Motor neuron (in vitro differentiated cells): ENCODE data around the gene DGKI. TPM values are rescaled to one million over a fixed set of nuclear protein-coding genes. Genes with fewer than 3 reads are reported as not detected.

Source experiments
- ATAC-seq, 8 experiments: fragments of 200-7000 bp; cut with Tn5 transposase; replicated peaks in 6 of 8; 2 replicates each; pipeline ENCODE4 v1.8.0; 2021; ENCODE audit warnings: mild to moderate bottlenecking in 8 of 8, moderate library complexity in 8 of 8
- H3K27ac ChIP-seq, 2 donors: fragments of 250-450 bp; sonication (Bioruptor Pico); 2 replicates each; pipeline ENCODE4 v1.9.0; 2021; ENCODE audit warnings: antibody characterized with exemption in 2 of 2, mild to moderate bottlenecking in 2 of 2, moderate library complexity in 1 of 2
- H3K4me1 ChIP-seq, 2 donors: fragments of 250-450 bp; sonication (Bioruptor Pico); replicated peaks in 1 of 2; 2 replicates each; pipeline ENCODE4 v1.6.1; 2021; ENCODE audit warnings: antibody characterized with exemption in 2 of 2, mild to moderate bottlenecking in 2 of 2, moderate library complexity in 1 of 2
- H3K4me3 ChIP-seq, 5 donors: fragments of 250-450 bp; sonication (Bioruptor Pico); 2 replicates each; pipeline ENCODE4 v1.9.0; 2021; ENCODE audit warnings: antibody characterized with exemption in 5 of 5, mild to moderate bottlenecking in 5 of 5, moderate library complexity in 4 of 5
- WGBS, 10 experiments: fragments of 450-650 bp; shearing (Covaris generic); methylation state at CpG; one replicate each; pipeline ENCODE4 v1.0.0; 2022; 5-methylcytosine and 5-hydroxymethylcytosine counted together
- in situ Hi-C, 9 experiments: fragments of 400-800 bp; cut with MboI; loops; one replicate each; pipeline ENCODE4 v1.15.0; 2021; ENCODE audit warnings: low sequenced_read_pairs in 9 of 9, low pct_unique_long_range_greater_than_20kb in 2 of 9; ENCODE audit not compliant: unreplicated experiment in 9 of 9
- total RNA-seq, 8 experiments: library from RNA; unstranded; fragments of 300-600 nt; gene quantifications; 2 replicates each; pipeline versions ENCODE4 v1.2.3 to v1.2.4, GENCODE V29; 2022

Gene DGKI
- total RNA-seq, 8 experiments from 2014 or later = 0.27 to 30.3 (median 10.4) TPM

- in situ Hi-C loops = no loop called here
- WGBS, 10 experiments = 67 to 83% (median 71%) methylated on average over 1 to 3 of the region's 3 CpGs; no CpG with 5 or more reads in 5 of the 10 experiments
- Histone ChIP-seq H3K4me1 (no peaks in the 10 kb centered on the region), H3K27ac (no peak overlapping the region), H3K4me3 (no peak overlapping the region)
- ATAC-seq = no peak
Measured at GRCh38 chr7:137635132-137635531, 211.6 kb downstream of the DGKI start.

DNA sequence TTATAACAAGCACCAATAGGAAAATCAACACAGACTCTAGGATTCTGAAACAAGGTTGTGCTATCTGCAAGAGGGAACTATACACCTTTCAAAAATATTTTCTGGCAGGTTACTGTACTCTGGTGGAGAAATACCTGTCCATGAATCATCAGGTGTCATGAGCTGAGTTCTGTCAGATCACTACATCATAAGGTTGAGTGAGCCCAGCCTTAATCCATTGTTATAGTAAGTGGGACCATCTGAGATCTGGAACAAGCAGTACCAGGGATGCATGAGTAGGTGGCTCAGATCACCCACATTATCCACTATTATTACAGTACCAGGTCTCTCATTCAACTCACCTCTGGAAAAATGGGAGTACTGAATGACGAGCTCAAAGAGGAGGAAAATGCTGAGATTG lies 212.4 kb downstream of the DGKI start:
- 75 to 100% methylated on average over 1 of the region's 1 CpG; no CpG with 5 or more reads in 8 of the 10 experiments for WGBS, 10 experiments
- Histone ChIP-seq H3K4me1 (no peaks in the 10 kb centered on the region), H3K27ac (no peak overlapping the region), H3K4me3 (no peak overlapping the region)
- no peak for ATAC-seq
- in situ Hi-C loops = no loop called here

DNA sequence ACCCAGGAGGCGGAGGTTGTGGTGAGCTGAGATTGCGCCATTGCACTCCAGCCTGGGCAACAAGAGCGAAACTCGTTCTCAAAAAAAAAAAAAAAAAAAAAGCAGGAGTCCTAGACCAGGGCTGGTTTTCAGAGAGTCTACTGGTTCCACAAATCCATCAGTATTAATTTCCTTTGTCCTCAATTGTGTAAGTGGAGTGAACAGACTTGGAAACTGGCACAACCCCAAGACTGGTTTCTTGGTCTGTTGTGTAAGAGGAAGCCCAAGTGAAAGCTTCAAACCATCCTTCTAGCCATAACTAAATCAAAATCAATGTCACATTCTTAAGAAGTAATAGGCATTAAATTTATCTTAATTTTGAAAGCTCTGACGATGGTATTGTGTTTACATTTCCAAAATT lies 213.6 kb downstream of the DGKI start:
- H3K27ac ChIP-seq = no peak overlapping the region
- in situ Hi-C loops = no loop called here
- H3K4me3 ChIP-seq = no peak overlapping the region
- no peak for ATAC-seq
- WGBS, 10 experiments = 0 to 100% (median 80%) methylated on average over 1 to 5 of the region's 5 CpGs; no CpG with 5 or more reads in 1 of the 10 experiments
- no peaks in the 10 kb centered on the region for H3K4me1 ChIP-seq

- in situ Hi-C loops = no loop called here
- ATAC-seq = peak in 1 of 8 experiments; percentile 11
- Histone ChIP-seq H3K27ac (no peak overlapping the region), H3K4me3 (no peak overlapping the region), H3K4me1 (no peaks in the 10 kb centered on the region)
- 33 to 100% (median 92%) methylated on average over 1 to 3 of the region's 3 CpGs; no CpG with 5 or more reads in 3 of the 10 experiments for WGBS, 10 experiments
Measured at GRCh38 chr7:137628216-137628615, 218.6 kb downstream of the DGKI start.

GRCh38 chr7:137626469-137627067 lies 220.2 kb downstream of the DGKI start:
- no peak overlapping the region for H3K4me3 ChIP-seq
- no peaks in the 10 kb centered on the region for H3K4me1 ChIP-seq
- WGBS, 10 experiments = 10 to 100% (median 26%) methylated on average over 1 to 8 of the region's 8 CpGs
- H3K27ac ChIP-seq = no peak overlapping the region
- peak in 6 of 8 experiments; percentile 32 to 92 (median 80) for ATAC-seq
- in situ Hi-C loops = no loop called here

DNA sequence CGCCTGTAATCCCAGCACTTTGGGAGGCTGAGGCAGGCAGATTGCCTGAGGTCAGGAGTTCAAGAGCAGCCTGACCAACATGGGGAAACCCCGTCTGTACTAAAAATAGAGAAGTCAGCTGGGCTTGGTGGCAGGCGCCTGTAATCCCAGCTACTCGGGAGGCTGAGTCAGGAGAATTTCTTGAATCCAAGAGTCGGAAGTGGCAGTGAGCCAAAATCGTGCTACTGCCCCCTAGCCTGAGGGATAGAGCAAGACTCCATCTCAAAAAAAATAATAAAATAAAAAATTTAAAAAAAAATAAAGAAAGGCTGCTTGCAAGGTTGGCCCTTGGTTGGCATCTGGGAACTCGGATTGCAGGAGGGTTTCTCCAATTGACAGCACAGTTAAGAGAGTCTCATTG lies 221.6 kb downstream of the DGKI start:
- no peak overlapping the region for H3K4me3 ChIP-seq
- ATAC-seq = peak in 1 of 8 experiments; percentile 21
- 40 to 100% (median 87%) methylated on average over 1 to 7 of the region's 7 CpGs for WGBS, 10 experiments
- no peak overlapping the region for H3K27ac ChIP-seq
- H3K4me1 ChIP-seq = no peaks in the 10 kb centered on the region
- in situ Hi-C loops = no loop called here

GRCh38 chr7:137619181-137619580 lies 227.6 kb downstream of the DGKI start:
- H3K4me1 ChIP-seq = no peaks in the 10 kb centered on the region
- ATAC-seq = no peak
- no peak overlapping the region for H3K4me3 ChIP-seq
- WGBS, 10 experiments = 57 to 100% (median 86%) methylated on average over 1 of the region's 1 CpG; no CpG with 5 or more reads in 3 of the 10 experiments
- no peak overlapping the region for H3K27ac ChIP-seq
- in situ Hi-C loops = loop anchor here in 1 of 9 experiments (25.0 kb wide), 1 partner anchor 393 kb away; the partner anchor contains the start of gene CREB3L2

DNA sequence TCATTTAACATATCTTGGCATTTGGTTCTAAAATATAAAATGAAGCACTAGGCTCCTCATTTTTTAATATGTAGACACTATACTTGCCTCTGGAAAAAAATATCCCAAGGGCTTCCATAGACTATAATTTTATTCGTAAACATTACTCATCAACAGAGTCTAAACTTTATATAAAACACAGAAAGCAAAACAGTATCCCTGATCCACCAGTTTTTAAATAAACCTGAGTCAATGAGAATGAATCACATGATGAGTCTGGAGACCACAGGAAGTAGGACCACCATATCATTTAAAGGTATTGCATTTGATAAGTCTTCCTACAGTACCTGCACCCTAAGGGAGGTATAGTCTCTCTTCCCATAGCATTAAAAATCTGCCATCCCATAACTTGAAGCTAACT lies 228.0 kb downstream of the DGKI start:
- 89 to 100% (median 100%) methylated on average over 1 of the region's 1 CpG; no CpG with 5 or more reads in 1 of the 10 experiments for WGBS, 10 experiments
- in situ Hi-C loops = loop anchor here in 1 of 9 experiments (25.0 kb wide), 1 partner anchor 394 kb away; the partner anchor contains the start of gene CREB3L2
- no peak overlapping the region for H3K4me3 ChIP-seq
- no peak for ATAC-seq
- H3K27ac ChIP-seq = no peak overlapping the region
- no peaks in the 10 kb centered on the region for H3K4me1 ChIP-seq

- H3K4me1 ChIP-seq = peaks cover 0 to 3% of the 10 kb centered on the region in 2 donors
- ATAC-seq = peak in 1 of 8 experiments; percentile 44
- WGBS, 10 experiments = 60 to 100% (median 87%) methylated on average over 1 to 3 of the region's 3 CpGs; no CpG with 5 or more reads in 1 of the 10 experiments
- in situ Hi-C loops = loop anchor here in 1 of 9 experiments (25.0 kb wide), 1 partner anchor 399 kb away; the partner anchor contains the start of gene CREB3L2
- H3K4me3 ChIP-seq = no peak overlapping the region
- H3K27ac ChIP-seq = no peak overlapping the region
Measured at GRCh38 chr7:137613006-137613525, 233.7 kb downstream of the DGKI start.

DNA sequence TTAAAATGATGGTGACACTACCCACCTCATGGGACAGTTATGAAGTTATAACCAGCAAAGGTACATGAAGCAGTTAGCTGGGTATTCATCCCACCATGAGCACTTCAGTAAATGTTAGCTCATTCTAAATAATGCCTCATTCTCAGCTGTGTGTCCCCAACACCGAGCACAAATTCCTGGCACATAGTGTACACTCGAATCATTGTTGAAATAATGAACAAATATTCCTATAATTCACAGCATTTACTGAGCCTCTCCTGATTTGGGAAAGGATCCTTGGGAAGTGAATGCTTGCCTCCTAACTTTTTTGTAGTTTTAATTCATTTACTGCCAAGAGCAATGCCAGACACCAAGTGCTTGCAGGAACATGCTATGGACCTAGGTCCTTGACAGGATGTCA lies 235.2 kb downstream of the DGKI start:
- WGBS, 10 experiments = 18 to 100% (median 76%) methylated on average over 1 to 2 of the region's 2 CpGs; no CpG with 5 or more reads in 4 of the 10 experiments
- Histone ChIP-seq H3K27ac (no peak overlapping the region), H3K4me3 (no peak overlapping the region), H3K4me1 (peaks cover 0 to 3% of the 10 kb centered on the region in 2 donors)
- no peak for ATAC-seq
- in situ Hi-C loops = loop anchor here in 1 of 9 experiments (25.0 kb wide), 1 partner anchor 401 kb away; the partner anchor contains the start of gene CREB3L2

GRCh38 chr7:137609500-137609899 lies 237.3 kb downstream of the DGKI start:
- ATAC-seq = no peak
- in situ Hi-C loops = loop anchor here in 1 of 9 experiments (25.0 kb wide), 1 partner anchor 403 kb away; the partner anchor contains the start of gene CREB3L2
- WGBS, 10 experiments = 0 to 100% (median 87%) methylated on average over 1 to 5 of the region's 6 CpGs; no CpG with 5 or more reads in 3 of the 10 experiments
- Histone ChIP-seq H3K4me3 (no peak overlapping the region), H3K27ac (no peak overlapping the region), H3K4me1 (peaks cover 0 to 3% of the 10 kb centered on the region in 2 donors)

GRCh38 chr7:137606061-137606674 lies 240.6 kb downstream of the DGKI start:
- Histone ChIP-seq H3K4me1 (peaks cover 3 to 6% of the 10 kb centered on the region in 2 donors), H3K27ac (no peak overlapping the region), H3K4me3 (no peak overlapping the region)
- 6 to 69% (median 61%) methylated on average over 1 to 5 of the region's 5 CpGs for WGBS, 10 experiments
- ATAC-seq = peak in 2 of 8 experiments; percentile 26 to 31
- in situ Hi-C loops = loop anchor here in 1 of 9 experiments (25.0 kb wide), 1 partner anchor 406 kb away; the partner anchor contains the start of gene CREB3L2

GRCh38 chr7:137603043-137603442 lies 243.7 kb downstream of the DGKI start:
- peak in 4 of 8 experiments; percentile 39 to 84 (median 67) for ATAC-seq
- Histone ChIP-seq H3K27ac (no peak overlapping the region), H3K4me3 (no peak overlapping the region), H3K4me1 (peaks cover 3 to 6% of the 10 kb centered on the region in 2 donors)
- 0 to 30% (median 7%) methylated on average over 2 of the region's 2 CpGs; no CpG with 5 or more reads in 6 of the 10 experiments for WGBS, 10 experiments
- in situ Hi-C loops = loop anchor here in 1 of 9 experiments (25.0 kb wide), 1 partner anchor 409 kb away; the partner anchor contains the start of gene CREB3L2
